Activated CD4-positive, alpha-beta T cell treated with anti-CD3 and anti-CD28 coated beads, Interleukin-2, amount 10 ng/mL, durations not matched to agents 7 days and 5 days (primary cell): ENCODE data around the gene SLC16A3. TPM values are rescaled to one million over a fixed set of nuclear protein-coding genes. Genes with fewer than 3 reads are reported as not detected.

Experiments
- CTCF ChIA-PET: fragments of 350-600 bp; sonication (Branson Sonifier 250); formaldehyde crosslinking; loops from one replicate; lab custom pipeline; 2021; ENCODE audit warnings: antibody characterized with exemption; lab: Charles Lee
- POLR2A ChIA-PET: fragments of 350-600 bp; sonication (Branson Sonifier 250); formaldehyde crosslinking; loops from one replicate; lab custom pipeline; 2021; ENCODE audit warnings: antibody characterized with exemption; lab: Charles Lee
- DNase-seq: peaks from one replicate; pipeline ENCODE4 v3.0.0-alpha.2; 2020
- H3K27ac Mint-ChIP-seq: one replicate; pipeline ENCODE4 v1.8.0; 2021; ENCODE audit warnings: mild to moderate bottlenecking, moderate library complexity, mixed read lengths
- H3K27me3 Mint-ChIP-seq: one replicate; pipeline ENCODE4 v1.8.0; 2021; ENCODE audit warnings: mixed read lengths
- H3K36me3 Mint-ChIP-seq: one replicate; pipeline ENCODE4 v1.8.0; 2021; ENCODE audit warnings: low read depth, mixed read lengths
- H3K4me1 Mint-ChIP-seq: one replicate; pipeline ENCODE4 v1.8.0; 2021; ENCODE audit warnings: mixed read lengths
- H3K4me3 Mint-ChIP-seq: one replicate; pipeline ENCODE4 v1.8.0; 2021; ENCODE audit warnings: mild to moderate bottlenecking, moderate library complexity, mixed read lengths
- H3K9me3 Mint-ChIP-seq: one replicate; pipeline ENCODE4 v1.8.0; 2021; ENCODE audit warnings: mixed read lengths
- total RNA-seq, 2 experiments: library from RNA; stranded (reverse); gene quantifications; one replicate each; pipeline ENCODE4 v1.2.3, GENCODE V29; 2021

Gene SLC16A3
- total RNA-seq, 2 experiments from 2014 or later = 104 to 140 TPM

GRCh38 chr17:82228278-82228841, 482 bp upstream of the SLC16A3 start:
- Mint-ChIP-seq H3K4me1 (peaks cover 11% of the 10 kb centered on the region), H3K4me3 (peak overlapping the region; percentile 86), H3K27ac (peak overlapping the region; percentile 94), H3K27me3 (no peaks in the 10 kb centered on the region), H3K36me3 (peaks cover 5% of the 10 kb centered on the region), H3K9me3 (no peaks in the 10 kb centered on the region)
- peak; percentile 74 for DNase-seq
- ChIA-PET CTCF (interaction anchor here (0.6 to 1.6 kb wide), 4 partner anchors 8 to 312 kb away, joined by 3 to 5 read pairs (median 4); no protein-coding TSS in a partner anchor), POLR2A (no interaction called here)

- H3K27me3 Mint-ChIP-seq = no peaks in the 10 kb centered on the region
- no peaks in the 10 kb centered on the region for H3K9me3 Mint-ChIP-seq
- DNase-seq = no peak
- peak overlapping the region; percentile 78 for H3K4me3 Mint-ChIP-seq
- CTCF ChIA-PET = interaction anchor here (1.0 to 1.6 kb wide), 5 partner anchors 8 to 200 kb away, joined by 3 to 8 read pairs (median 4); no protein-coding TSS in a partner anchor
- POLR2A ChIA-PET = no interaction called here
- peaks cover 5% of the 10 kb centered on the region for H3K36me3 Mint-ChIP-seq
- H3K27ac Mint-ChIP-seq = peak overlapping the region; percentile 88
- peaks cover 15% of the 10 kb centered on the region for H3K4me1 Mint-ChIP-seq
Observed at GRCh38 chr17:82229698-82230608, 1.1 kb downstream of the SLC16A3 start.

- DNase-seq = peak; percentile 62
- H3K9me3 Mint-ChIP-seq = no peaks in the 10 kb centered on the region
- peaks cover 21% of the 10 kb centered on the region for H3K4me1 Mint-ChIP-seq
- no peak overlapping the region for H3K27ac Mint-ChIP-seq
- H3K36me3 Mint-ChIP-seq = peaks cover 5% of the 10 kb centered on the region
- ChIA-PET POLR2A (no interaction called here), CTCF (interaction anchor here (1.0 to 1.4 kb wide), 2 partner anchors 10 to 200 kb away, joined by 3 to 4 read pairs; no protein-coding TSS in a partner anchor)
- H3K27me3 Mint-ChIP-seq = no peaks in the 10 kb centered on the region
- H3K4me3 Mint-ChIP-seq = peak overlapping the region; percentile 78
Observed at GRCh38 chr17:82230609-82231311, 1.9 kb downstream of the SLC16A3 start.

GRCh38 chr17:82231312-82231561, 2.4 kb downstream of the SLC16A3 start:
- CTCF ChIA-PET = interaction anchor here (0.8 to 1.4 kb wide), 2 partner anchors 12 to 201 kb away, joined by 3 to 4 read pairs; no protein-coding TSS in a partner anchor
- H3K4me3 Mint-ChIP-seq = no peak overlapping the region

GRCh38 chr17:82231562-82232321, 2.9 kb downstream of the SLC16A3 start:
- no peak overlapping the region for H3K27ac Mint-ChIP-seq
- peaks cover 29% of the 10 kb centered on the region for H3K4me1 Mint-ChIP-seq
- peak; percentile 44 for DNase-seq
- H3K27me3 Mint-ChIP-seq = no peaks in the 10 kb centered on the region
- H3K36me3 Mint-ChIP-seq = peaks cover 7% of the 10 kb centered on the region
- ChIA-PET CTCF (interaction anchor here (0.8 to 1.4 kb wide), 2 partner anchors 11 to 201 kb away, joined by 3 to 4 read pairs; no protein-coding TSS in a partner anchor), POLR2A (interaction anchor here (0.6 kb wide), 1 partner anchor 104 kb away, joined by 4 read pairs; no protein-coding TSS in a partner anchor)
- H3K4me3 Mint-ChIP-seq = no peak overlapping the region
- no peaks in the 10 kb centered on the region for H3K9me3 Mint-ChIP-seq

More at GRCh38 chr17:82231312-82231561, 2.4 kb downstream of the SLC16A3 start:
- Mint-ChIP-seq H3K36me3 (peaks cover 6% of the 10 kb centered on the region), H3K4me1 (peaks cover 26% of the 10 kb centered on the region), H3K9me3 (no peaks in the 10 kb centered on the region), H3K27me3 (no peaks in the 10 kb centered on the region), H3K27ac (no peak overlapping the region)
- POLR2A ChIA-PET = no interaction called here
- DNase-seq = no peak

GRCh38 chr17:82232322-82232820, 3.5 kb downstream of the SLC16A3 start:
- Mint-ChIP-seq H3K27ac (no peak overlapping the region), H3K27me3 (no peaks in the 10 kb centered on the region), H3K4me1 (peaks cover 27% of the 10 kb centered on the region), H3K4me3 (no peak overlapping the region), H3K9me3 (no peaks in the 10 kb centered on the region), H3K36me3 (peaks cover 7% of the 10 kb centered on the region)
- no peak for DNase-seq
- ChIA-PET POLR2A (no interaction called here), CTCF (no interaction called here)

GRCh38 chr17:82232876-82233785, 4.3 kb downstream of the SLC16A3 start:
- no peak for DNase-seq
- H3K27ac Mint-ChIP-seq = peak overlapping the region; percentile 83
- no peaks in the 10 kb centered on the region for H3K9me3 Mint-ChIP-seq
- peaks cover 11% of the 10 kb centered on the region for H3K36me3 Mint-ChIP-seq
- ChIA-PET CTCF (interaction anchor here (1.2 kb wide), 1 partner anchor 11 kb away, joined by 3 read pairs; no protein-coding TSS in a partner anchor), POLR2A (no interaction called here)
- H3K4me3 Mint-ChIP-seq = no peak overlapping the region
- no peaks in the 10 kb centered on the region for H3K27me3 Mint-ChIP-seq
- peaks cover 28% of the 10 kb centered on the region for H3K4me1 Mint-ChIP-seq

- H3K27ac Mint-ChIP-seq = peak overlapping the region; percentile 36
- H3K4me3 Mint-ChIP-seq = no peak overlapping the region
- H3K36me3 Mint-ChIP-seq = peaks cover 17% of the 10 kb centered on the region
- CTCF ChIA-PET = interaction anchor here (0.6 to 2.2 kb wide), 9 partner anchors 10 to 214 kb away, joined by 3 to 14 read pairs (median 5); no protein-coding TSS in a partner anchor
- H3K4me1 Mint-ChIP-seq = peaks cover 40% of the 10 kb centered on the region
- no peak for DNase-seq
- H3K9me3 Mint-ChIP-seq = no peaks in the 10 kb centered on the region
- no peaks in the 10 kb centered on the region for H3K27me3 Mint-ChIP-seq
- POLR2A ChIA-PET = no interaction called here
Observed at GRCh38 chr17:82234211-82235055, 5.6 kb downstream of the SLC16A3 start.

- no peaks in the 10 kb centered on the region for H3K27me3 Mint-ChIP-seq
- peaks cover 42% of the 10 kb centered on the region for H3K4me1 Mint-ChIP-seq
- H3K9me3 Mint-ChIP-seq = no peaks in the 10 kb centered on the region
- ChIA-PET POLR2A (no interaction called here), CTCF (interaction anchor here (0.6 to 2.3 kb wide), 25 partner anchors 8 to 276 kb away, joined by 3 to 14 read pairs (median 5); partner anchors contain the start of genes CD7 and DCXR)
- no peak for DNase-seq
- no peak overlapping the region for H3K27ac Mint-ChIP-seq
- no peak overlapping the region for H3K4me3 Mint-ChIP-seq
- H3K36me3 Mint-ChIP-seq = peaks cover 13% of the 10 kb centered on the region
Observed at GRCh38 chr17:82235056-82235774, 6.4 kb downstream of the SLC16A3 start.

GRCh38 chr17:82235775-82236141, 6.9 kb downstream of the SLC16A3 start:
- H3K36me3 Mint-ChIP-seq = peaks cover 13% of the 10 kb centered on the region
- ChIA-PET CTCF (interaction anchor here (0.9 to 2.3 kb wide), 32 partner anchors 9 to 276 kb away, joined by 3 to 14 read pairs (median 4); partner anchors contain the start of genes CD7, CSNK1D and DCXR), POLR2A (no interaction called here)
- H3K27me3 Mint-ChIP-seq = no peaks in the 10 kb centered on the region
- peaks cover 47% of the 10 kb centered on the region for H3K4me1 Mint-ChIP-seq
- DNase-seq = no peak
- no peaks in the 10 kb centered on the region for H3K9me3 Mint-ChIP-seq
- H3K27ac Mint-ChIP-seq = peak overlapping the region; percentile 50
- no peak overlapping the region for H3K4me3 Mint-ChIP-seq
